Activated naive CD4-positive, alpha-beta T cell treated with anti-CD3 and anti-CD28 coated beads, Interleukin-2, amount 50 U/mL, for 24 hours (primary cell): Measurements from ENCODE around the gene GLDN.

Source experiments
- H3K27ac Mint-ChIP-seq: one replicate; pipeline ENCODE4 v1.8.0; 2021; ENCODE audit warnings: mild to moderate bottlenecking, mixed read lengths
- H3K27me3 Mint-ChIP-seq: one replicate; pipeline ENCODE4 v1.8.0; 2021; ENCODE audit warnings: mixed read lengths
- H3K36me3 Mint-ChIP-seq: one replicate; pipeline ENCODE4 v1.8.0; 2021; ENCODE audit warnings: mixed read lengths
- H3K4me1 Mint-ChIP-seq: one replicate; pipeline ENCODE4 v1.8.0; 2021; ENCODE audit warnings: mixed read lengths
- H3K4me3 Mint-ChIP-seq: one replicate; pipeline ENCODE4 v1.8.0; 2021; ENCODE audit warnings: mild to moderate bottlenecking, mixed read lengths
- H3K9me3 Mint-ChIP-seq: one replicate; pipeline ENCODE4 v1.8.0; 2021; ENCODE audit warnings: mixed read lengths

GLDN gene

DNA sequence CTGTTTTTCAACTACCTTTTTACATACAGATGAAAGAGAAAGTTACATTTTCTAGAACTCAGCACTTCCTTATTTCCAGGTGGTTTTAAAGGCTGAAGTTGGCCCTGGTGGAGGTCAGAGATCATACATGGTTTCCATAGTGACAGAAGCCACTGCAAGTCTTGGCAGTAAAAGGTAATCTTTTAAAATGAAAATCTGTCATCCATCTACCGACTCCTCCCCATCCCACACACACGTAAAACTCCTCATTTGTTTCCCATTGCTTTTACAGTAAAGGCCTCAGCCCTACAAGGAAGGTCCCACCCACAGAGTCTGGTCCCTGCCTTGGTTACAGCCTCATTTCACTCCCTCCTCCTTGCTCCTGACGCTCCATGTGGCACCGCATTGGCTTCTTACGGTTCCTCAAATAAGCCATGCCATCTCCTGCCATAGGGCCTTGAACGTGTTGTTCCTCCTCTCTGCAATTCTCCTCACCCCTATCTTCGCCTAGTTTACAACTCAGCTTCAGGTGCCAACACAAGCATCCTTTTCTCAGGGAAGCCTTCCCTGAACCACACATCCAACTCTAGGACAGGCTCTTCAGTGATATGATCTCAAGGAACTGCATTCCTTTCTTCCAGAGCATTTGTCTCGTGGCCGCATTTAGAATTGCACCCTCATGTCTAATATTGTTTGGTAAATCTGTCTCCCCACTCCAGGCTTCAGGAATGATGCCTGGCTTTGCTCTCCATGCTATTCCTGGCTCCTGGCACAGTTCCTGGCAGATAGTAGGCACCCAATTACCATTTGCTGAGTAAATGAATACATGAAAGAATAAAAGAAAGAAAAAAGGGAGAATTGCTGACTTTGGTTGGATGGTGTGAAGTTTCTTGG, 5.7 kb upstream of the GLDN start:
- Mint-ChIP-seq H3K9me3 (no peaks in the 10 kb centered on the region), H3K27me3 (peaks cover 11% of the 10 kb centered on the region), H3K4me1 (no peaks in the 10 kb centered on the region), H3K36me3 (no peaks in the 10 kb centered on the region), H3K4me3 (no peak overlapping the region), H3K27ac (no peak overlapping the region)

DNA sequence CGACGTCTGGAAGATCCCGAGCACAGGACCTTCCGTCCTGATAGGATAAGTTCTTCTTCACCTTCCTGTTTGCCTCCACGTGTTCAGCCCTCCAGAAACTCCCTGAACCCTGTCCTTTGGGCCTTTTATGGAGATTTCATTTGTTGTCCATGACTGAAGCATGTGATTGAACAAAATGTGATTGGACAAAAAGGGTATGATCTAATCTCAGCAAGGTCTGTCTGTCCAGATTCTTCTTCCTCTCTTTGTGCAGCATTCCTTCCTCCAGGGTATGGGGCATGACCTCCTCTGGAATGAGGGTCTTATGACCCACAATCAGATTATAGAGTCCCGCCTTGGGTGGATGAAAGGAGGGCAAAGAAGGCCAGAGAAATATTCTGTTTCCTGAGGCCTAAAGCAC, 3.0 kb upstream of the GLDN start, which contains the start of gene CYP19A1:
CYP19A1 (minus strand) TSS at position 101 of the 400 bp plus-strand sequence. CDS start 95,684 bp downstream, outside the sequence.
- H3K27me3 Mint-ChIP-seq: peaks cover 20% of the 10 kb centered on the region
- no peaks in the 10 kb centered on the region for H3K9me3 Mint-ChIP-seq
- no peak within 1 kb of the TSS for H3K27ac Mint-ChIP-seq
- no peak within 1 kb of the TSS for H3K4me3 Mint-ChIP-seq
- no peaks in the 10 kb centered on the region for H3K36me3 Mint-ChIP-seq
- H3K4me1 Mint-ChIP-seq: no peaks in the 10 kb centered on the region

DNA sequence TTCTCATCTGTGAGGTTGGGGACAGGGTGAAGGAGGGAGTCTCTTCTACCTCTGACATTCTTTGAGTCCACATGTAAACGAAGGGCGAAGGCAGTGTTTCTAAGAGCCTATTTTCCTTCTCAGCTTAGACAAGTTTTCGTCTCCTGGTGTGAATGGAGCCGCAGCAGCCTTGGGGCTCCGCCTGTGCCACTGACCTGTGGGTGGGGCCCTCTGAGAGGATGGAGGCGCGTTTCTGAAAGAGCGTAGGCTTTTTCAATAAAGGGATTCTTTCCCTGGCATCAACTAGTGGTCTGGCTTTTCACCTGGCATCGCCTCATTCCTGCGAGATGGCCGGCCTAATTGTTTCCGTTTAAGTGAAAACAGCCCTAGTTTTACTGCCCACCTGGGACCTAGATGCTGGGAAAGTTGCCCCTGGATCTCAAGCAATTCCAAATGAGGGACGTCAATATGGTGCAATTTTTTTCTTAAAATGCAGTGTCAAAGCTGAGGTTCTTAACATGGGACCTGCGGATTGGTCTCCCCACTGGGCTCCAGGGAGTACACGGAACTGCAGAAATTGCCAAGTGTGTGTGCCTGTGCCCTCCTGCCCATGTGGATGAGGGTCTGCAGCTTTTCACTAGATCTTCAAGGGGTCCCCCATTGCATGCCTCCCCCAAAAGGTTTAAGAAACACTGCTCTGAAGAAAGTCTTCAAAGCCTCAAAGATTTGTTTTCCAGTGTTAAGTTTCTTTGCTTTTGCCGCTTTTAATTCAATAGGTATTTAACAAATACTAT, 958 bp downstream of the GLDN start:
- H3K36me3 Mint-ChIP-seq: no peaks in the 10 kb centered on the region
- peaks cover 20% of the 10 kb centered on the region for H3K27me3 Mint-ChIP-seq
- H3K4me3 Mint-ChIP-seq: no peak overlapping the region
- no peak overlapping the region for H3K27ac Mint-ChIP-seq
- no peaks in the 10 kb centered on the region for H3K9me3 Mint-ChIP-seq
- H3K4me1 Mint-ChIP-seq: no peaks in the 10 kb centered on the region

DNA sequence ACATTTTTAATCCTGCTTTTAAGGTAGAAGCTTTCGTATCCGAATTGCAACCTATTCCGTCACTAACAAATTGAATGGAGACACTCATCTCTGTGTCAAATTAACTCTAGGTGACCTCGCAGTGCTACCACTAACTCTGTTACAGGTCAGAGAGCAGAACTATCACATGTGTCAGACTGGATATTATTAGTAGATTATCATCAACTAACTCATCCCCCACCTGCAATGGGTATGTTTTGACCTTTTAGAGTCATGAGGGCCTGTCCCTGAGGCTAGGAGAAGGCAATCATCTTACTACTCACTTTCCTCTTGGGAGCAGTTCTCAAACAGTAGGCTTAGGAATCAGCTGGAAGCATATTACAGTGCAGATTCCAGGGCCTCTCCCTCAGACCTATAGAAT, 2.0 kb downstream of the GLDN start:
- no peaks in the 10 kb centered on the region for H3K9me3 Mint-ChIP-seq
- H3K27ac Mint-ChIP-seq: no peak overlapping the region
- H3K4me1 Mint-ChIP-seq: no peaks in the 10 kb centered on the region
- H3K27me3 Mint-ChIP-seq: peaks cover 18% of the 10 kb centered on the region
- H3K4me3 Mint-ChIP-seq: no peak overlapping the region
- no peaks in the 10 kb centered on the region for H3K36me3 Mint-ChIP-seq

DNA sequence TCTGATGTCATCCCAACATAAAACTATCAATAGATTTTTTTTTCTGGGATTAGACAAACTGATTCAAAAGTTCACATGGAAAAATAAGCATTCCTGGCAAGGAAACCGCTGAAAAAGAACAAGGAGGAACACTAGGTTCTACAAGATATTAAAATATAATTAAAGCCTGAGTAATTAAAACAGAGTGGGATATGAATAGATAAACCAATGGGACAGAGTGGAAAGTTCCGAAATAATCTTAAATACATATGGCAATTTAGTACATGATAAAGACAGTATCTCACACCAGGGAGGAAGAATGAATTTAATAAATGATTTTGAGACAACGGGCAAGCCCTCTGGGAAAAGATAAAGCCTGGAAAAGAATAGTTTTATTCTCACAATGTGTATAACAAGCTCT, 4.7 kb downstream of the GLDN start:
- Mint-ChIP-seq H3K27me3 (peaks cover 14% of the 10 kb centered on the region), H3K4me1 (no peaks in the 10 kb centered on the region), H3K27ac (no peak overlapping the region), H3K36me3 (no peaks in the 10 kb centered on the region), H3K9me3 (no peaks in the 10 kb centered on the region), H3K4me3 (no peak overlapping the region)

DNA sequence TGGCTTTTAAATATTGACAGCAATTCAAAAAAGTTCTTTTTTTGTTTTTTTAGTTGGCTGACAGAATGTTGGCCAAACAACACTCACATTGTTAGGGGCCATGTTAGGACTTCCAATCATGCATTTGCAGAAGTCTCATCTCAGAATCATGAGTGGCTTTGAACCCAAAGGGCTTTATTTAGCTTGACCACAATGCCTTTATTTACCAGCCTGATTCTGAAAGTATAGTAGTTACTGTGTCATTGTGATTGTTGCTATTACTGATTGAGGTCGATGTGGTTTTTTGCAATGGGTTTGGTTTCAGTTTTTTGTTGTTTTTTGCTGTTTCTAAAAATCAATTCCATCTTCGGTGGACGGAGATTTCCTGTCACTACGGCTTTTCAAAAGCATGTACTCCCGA, 7.2 kb downstream of the GLDN start:
- Mint-ChIP-seq H3K4me1 (no peaks in the 10 kb centered on the region), H3K9me3 (no peaks in the 10 kb centered on the region), H3K27me3 (peaks cover 10% of the 10 kb centered on the region), H3K4me3 (no peak overlapping the region), H3K27ac (no peak overlapping the region), H3K36me3 (no peaks in the 10 kb centered on the region)

DNA sequence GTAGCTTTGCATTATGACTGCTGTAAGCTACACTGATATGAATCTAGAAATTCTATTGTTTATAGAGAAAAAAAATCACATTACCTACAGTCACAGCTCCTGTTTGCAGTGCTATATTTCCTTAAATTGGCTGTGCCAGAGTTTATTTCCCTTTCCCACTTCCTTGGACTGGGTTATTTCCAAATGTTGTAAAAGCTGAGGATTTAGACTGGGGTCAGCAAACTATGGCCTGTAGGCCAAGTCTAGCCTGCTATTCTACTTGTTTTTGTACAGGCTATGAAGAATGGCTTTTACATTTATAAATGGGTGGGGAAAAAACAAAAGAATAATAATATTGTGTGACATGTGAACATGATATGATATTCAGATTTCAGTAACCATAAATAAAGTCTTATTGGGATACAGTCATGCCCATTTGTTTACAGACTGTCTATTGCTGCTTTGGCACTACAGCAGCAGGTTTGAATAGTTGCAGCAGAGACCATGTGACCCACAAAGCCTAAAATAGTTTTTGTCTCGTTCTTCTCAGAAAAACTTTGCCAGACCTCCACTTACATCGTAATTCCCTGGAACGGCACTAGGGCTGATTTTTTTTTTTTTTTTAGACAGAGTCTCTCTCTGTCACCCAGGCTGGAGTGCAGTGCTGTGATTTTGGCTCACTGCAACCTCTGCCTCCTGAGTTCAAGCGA, 7.8 kb downstream of the GLDN start:
- Mint-ChIP-seq H3K4me1 (no peaks in the 10 kb centered on the region), H3K9me3 (no peaks in the 10 kb centered on the region), H3K36me3 (no peaks in the 10 kb centered on the region), H3K27ac (no peak overlapping the region), H3K4me3 (no peak overlapping the region), H3K27me3 (peaks cover 10% of the 10 kb centered on the region)

DNA sequence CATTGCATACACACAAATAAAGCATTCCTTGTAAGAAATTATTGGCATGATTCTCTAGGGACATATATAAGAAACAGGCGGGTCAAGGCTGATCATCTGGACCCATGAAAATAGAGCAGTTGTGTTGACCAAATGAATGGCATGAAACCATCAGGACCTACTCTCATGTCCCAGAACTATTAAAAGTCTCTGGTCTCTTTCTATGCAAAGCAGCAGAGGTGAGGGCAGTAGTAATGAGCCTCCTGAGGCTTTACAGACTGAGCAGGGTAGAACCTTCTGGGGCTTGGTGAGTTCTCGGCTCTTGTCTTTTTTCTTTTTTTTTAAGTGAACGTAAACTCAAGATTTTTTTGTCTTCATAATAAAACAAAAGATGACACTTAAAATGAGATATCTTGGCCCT, 9.3 kb downstream of the GLDN start:
- no peaks in the 10 kb centered on the region for H3K36me3 Mint-ChIP-seq
- no peak overlapping the region for H3K4me3 Mint-ChIP-seq
- H3K27ac Mint-ChIP-seq: no peak overlapping the region
- peaks cover 15% of the 10 kb centered on the region for H3K27me3 Mint-ChIP-seq
- H3K4me1 Mint-ChIP-seq: no peaks in the 10 kb centered on the region
- H3K9me3 Mint-ChIP-seq: no peaks in the 10 kb centered on the region

DNA sequence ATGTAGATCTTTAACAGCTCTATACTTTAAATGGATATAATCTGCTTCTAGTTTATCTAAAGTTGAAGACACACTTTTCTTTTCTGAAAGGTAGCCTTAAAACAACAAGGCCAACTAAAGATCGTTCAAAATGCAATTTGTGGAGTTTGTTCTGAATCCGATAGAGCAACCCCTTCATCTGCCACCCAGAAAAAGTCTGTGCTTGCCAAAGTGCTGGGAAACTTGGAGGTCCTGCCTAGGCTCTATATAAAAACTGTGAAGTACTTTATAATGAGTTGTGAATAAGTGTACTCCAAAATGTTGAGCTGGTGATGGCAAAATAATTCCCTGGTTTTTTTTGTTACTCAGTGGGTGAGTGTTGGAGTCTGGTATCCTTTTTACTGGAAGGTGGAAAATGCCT, 12.5 kb downstream of the GLDN start:
- Mint-ChIP-seq H3K9me3 (no peaks in the 10 kb centered on the region), H3K4me1 (no peaks in the 10 kb centered on the region), H3K27me3 (peaks cover 15% of the 10 kb centered on the region), H3K4me3 (no peak overlapping the region), H3K36me3 (no peaks in the 10 kb centered on the region), H3K27ac (no peak overlapping the region)

DNA sequence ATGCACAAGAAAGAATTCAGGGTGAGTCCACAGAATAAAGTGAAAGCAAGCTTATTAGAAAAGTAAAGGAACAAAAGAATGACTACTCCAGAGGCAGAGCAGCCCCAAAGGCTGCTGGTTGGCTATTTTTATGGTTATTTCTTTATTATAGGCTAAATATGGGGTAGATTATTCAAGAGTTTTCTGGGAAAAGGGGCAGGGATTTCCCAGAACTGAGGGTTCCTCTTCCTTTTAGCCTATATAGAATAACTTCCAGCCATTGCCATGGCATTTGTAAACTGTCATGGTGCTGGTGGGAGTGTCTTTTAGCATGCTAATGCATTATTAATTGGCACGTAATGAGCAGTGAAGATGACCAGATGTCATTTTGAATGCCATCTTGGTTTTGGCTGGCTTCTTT, 13.6 kb downstream of the GLDN start:
- Mint-ChIP-seq H3K36me3 (no peaks in the 10 kb centered on the region), H3K4me3 (no peak overlapping the region), H3K9me3 (no peaks in the 10 kb centered on the region), H3K27me3 (peaks cover 15% of the 10 kb centered on the region), H3K27ac (no peak overlapping the region), H3K4me1 (no peaks in the 10 kb centered on the region)

DNA sequence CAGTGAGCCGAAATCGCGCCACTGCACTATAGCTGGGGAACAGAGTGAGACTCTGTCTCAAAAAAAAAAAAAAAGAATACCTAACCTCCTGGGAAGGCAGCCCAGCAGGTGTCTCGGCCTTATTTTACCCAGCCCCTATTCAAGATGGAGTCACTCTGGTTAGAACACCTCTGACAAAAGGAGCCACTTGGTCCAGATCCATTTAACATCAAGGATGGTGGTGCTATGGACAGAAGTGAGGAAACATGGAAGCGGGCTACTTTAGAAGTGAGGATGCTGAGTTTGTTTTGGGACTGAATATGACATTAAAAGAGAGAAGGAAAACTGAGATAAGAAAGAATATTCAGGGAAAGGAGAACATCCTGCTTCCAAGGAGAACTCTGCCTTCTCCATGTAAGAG, 14.7 kb downstream of the GLDN start:
- Mint-ChIP-seq H3K4me1 (no peaks in the 10 kb centered on the region), H3K36me3 (no peaks in the 10 kb centered on the region), H3K4me3 (no peak overlapping the region), H3K27me3 (peaks cover 9% of the 10 kb centered on the region), H3K27ac (no peak overlapping the region), H3K9me3 (no peaks in the 10 kb centered on the region)

DNA sequence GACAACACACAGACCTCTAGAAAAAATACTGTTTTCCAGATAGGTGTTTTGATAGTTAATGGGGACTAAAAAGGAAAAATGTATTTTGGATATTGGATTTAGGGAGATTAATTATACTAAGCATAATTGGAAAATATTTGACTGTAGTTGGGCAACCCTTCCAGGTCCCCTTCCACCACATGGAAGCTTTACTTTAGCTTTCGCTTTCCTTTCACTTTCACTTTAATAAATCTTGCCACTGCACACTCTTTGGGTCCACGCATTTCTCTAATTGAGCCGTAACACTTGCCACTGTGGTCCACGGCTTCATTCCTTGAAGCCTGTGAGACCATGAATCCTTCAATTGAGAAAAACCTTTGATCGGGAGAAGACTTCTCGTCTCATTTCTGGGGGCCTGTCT, 15.5 kb downstream of the GLDN start:
- Mint-ChIP-seq H3K9me3 (no peaks in the 10 kb centered on the region), H3K27ac (no peak overlapping the region), H3K27me3 (peaks cover 7% of the 10 kb centered on the region), H3K4me1 (no peaks in the 10 kb centered on the region), H3K36me3 (no peaks in the 10 kb centered on the region), H3K4me3 (no peak overlapping the region)

DNA sequence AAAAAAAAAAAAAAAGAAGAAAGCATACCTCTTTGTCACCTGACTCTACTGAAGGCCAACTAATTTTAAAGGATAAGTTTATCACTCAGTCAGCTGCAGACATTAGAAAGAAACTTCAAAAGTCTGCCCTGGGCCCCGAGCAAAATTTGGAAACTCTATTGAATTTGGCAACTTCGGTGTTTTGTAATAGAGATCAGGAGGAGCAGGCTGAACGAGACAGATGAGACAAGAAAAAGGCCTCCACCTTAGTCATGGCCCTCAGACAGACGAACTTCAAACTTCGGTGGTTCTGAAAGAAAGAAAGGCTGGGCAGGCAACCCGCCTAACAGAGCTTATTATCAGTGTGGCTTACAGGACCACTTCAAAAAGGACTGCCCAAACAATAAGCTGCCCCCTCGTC, 18.5 kb downstream of the GLDN start:
- no peak overlapping the region for H3K4me3 Mint-ChIP-seq
- H3K27ac Mint-ChIP-seq: no peak overlapping the region

DNA sequence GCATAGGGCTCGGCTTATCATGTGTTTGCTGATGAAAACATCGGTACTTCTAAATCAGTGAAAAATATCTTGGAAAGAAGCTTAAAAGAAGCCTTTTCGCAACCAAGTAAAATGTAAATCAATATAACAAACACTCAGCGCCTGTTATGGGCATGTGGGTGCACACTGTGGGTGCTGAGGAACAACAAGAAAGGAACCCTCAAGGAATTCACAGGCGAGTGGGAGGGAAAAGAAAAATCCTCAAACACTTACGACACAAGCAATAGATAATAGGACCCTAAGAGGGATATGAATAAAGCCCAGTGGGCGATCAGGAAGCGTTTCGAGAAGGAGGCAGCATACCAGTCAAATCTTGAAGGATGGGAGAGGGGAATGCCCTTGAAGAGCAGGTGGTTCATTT, 21.9 kb downstream of the GLDN start:
- H3K4me3 Mint-ChIP-seq: no peak overlapping the region
- H3K36me3 Mint-ChIP-seq: no peaks in the 10 kb centered on the region
- no peaks in the 10 kb centered on the region for H3K9me3 Mint-ChIP-seq
- H3K27me3 Mint-ChIP-seq: peaks cover 1% of the 10 kb centered on the region
- no peak overlapping the region for H3K27ac Mint-ChIP-seq
- H3K4me1 Mint-ChIP-seq: no peaks in the 10 kb centered on the region

More for the DNA sequence above, 18.5 kb downstream of the GLDN start:
- Mint-ChIP-seq H3K36me3 (no peaks in the 10 kb centered on the region), H3K27me3 (no peaks in the 10 kb centered on the region), H3K4me1 (no peaks in the 10 kb centered on the region), H3K9me3 (no peaks in the 10 kb centered on the region)

DNA sequence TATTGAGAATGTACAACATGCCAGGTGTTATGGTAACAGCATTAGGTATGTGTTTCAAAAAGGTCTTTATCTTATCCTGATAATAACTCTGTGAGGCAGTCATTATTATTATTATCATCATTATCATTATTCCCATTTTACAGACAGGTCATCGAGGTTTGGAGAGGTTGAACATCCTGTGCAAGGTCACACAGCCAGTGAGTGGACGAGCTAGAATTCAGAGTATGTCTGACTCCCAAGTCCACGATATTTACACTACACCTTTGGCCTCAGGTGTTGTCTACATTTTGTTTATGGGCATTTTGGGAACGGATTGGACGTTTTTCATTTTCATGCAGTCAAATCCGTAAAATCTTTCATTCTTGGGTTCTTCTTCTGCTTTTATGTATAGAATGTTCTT, 24.0 kb downstream of the GLDN start:
- Mint-ChIP-seq H3K9me3 (no peaks in the 10 kb centered on the region), H3K4me1 (no peaks in the 10 kb centered on the region), H3K4me3 (no peak overlapping the region), H3K27me3 (peaks cover 1% of the 10 kb centered on the region), H3K36me3 (no peaks in the 10 kb centered on the region), H3K27ac (no peak overlapping the region)

DNA sequence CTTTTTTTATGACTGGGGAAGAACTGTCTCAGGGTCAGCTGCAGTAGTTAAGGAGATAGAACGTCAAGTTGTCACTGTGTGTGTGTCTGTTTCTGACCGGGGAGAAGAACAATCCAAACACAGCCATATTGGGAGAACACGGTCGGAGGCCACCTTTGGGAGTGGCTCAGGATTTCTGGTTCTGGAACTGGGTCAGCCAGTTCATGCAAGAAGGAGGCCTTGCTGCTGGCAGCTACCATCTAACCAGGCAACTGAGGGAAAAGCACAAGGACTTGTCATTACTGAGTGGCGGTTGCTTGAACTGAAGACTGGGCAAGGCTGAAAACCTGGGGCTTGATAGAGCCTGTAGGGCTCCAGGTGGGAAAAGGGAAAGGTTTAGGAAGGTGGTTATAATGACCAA, 24.6 kb downstream of the GLDN start:
- peaks cover 1% of the 10 kb centered on the region for H3K27me3 Mint-ChIP-seq
- H3K9me3 Mint-ChIP-seq: no peaks in the 10 kb centered on the region
- H3K4me3 Mint-ChIP-seq: no peak overlapping the region
- H3K36me3 Mint-ChIP-seq: no peaks in the 10 kb centered on the region
- no peaks in the 10 kb centered on the region for H3K4me1 Mint-ChIP-seq
- no peak overlapping the region for H3K27ac Mint-ChIP-seq
